Measurements from ENCODE around the gene TEX12. TPM values are rescaled to one million over a fixed set of nuclear protein-coding genes. Genes with fewer than 3 reads are reported as not detected.

Gene TEX12, protein sequence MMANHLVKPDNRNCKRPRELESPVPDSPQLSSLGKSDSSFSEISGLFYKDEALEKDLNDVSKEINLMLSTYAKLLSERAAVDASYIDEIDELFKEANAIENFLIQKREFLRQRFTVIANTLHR
- total RNA-seq = 0.50 and 4.4 TPM in 2 replicates
- polyA plus RNA-seq = not detected in 2 replicates

DNA sequence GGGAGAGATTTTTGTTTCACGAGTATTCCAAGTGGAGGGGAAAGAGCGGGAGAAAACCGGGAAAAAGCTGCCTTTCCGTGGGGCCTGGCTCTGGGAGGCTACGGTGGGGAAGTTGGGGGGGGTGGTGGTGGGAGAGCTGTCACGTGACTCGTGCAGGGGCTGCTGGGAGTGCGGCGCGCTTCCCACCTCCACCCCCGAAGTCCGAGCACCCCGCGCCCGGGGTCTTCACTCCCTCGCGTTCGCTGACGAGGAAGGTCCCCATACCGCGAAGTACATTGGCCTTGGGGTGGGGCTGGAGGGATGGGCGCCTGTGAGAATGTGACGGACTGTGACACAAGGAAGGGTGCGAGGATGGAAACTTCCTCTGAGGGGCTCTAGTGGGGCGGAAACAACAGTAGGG is at the start of gene TEX12:
Gene TEX12 (plus strand): TSS at position 228 of the 400 bp plus-strand sequence. CDS start 1,897 bp downstream, outside the sequence.
- Histone ChIP-seq H3K27me3 (no peaks in the 10 kb centered on the region), H3K4me3 (no peak within 1 kb of the TSS), H3K79me2 (no peaks in the 10 kb centered on the region), H4K20me1 (ENCODE audit: insufficient read depth, poor library complexity, severe bottlenecking) (no peaks in the 10 kb centered on the region), H3K36me3 (replicated peaks; ENCODE audit: insufficient read depth, low read depth) (no peaks in the 10 kb centered on the region), H3K4me2 (peak within 1 kb of the TSS; percentile 23), H3K27ac (peak within 1 kb of the TSS; percentile 75), H3K9me2 (replicated peaks; ENCODE audit: insufficient read depth) (no peaks in the 10 kb centered on the region), H3K9me3 (ENCODE audit: low read depth) (no peaks in the 10 kb centered on the region), H2AFZ (no peak within 1 kb of the TSS), H3K4me1 (ENCODE audit: insufficient read depth) (peaks cover 6% of the 10 kb centered on the region)
- WGBS (ENCODE audit: low lambda C conversion rate, missing lambda C conversion rate) = 97% methylated on average over 9 of the region's 25 CpGs
- TF ChIP-seq, protein P1, sequence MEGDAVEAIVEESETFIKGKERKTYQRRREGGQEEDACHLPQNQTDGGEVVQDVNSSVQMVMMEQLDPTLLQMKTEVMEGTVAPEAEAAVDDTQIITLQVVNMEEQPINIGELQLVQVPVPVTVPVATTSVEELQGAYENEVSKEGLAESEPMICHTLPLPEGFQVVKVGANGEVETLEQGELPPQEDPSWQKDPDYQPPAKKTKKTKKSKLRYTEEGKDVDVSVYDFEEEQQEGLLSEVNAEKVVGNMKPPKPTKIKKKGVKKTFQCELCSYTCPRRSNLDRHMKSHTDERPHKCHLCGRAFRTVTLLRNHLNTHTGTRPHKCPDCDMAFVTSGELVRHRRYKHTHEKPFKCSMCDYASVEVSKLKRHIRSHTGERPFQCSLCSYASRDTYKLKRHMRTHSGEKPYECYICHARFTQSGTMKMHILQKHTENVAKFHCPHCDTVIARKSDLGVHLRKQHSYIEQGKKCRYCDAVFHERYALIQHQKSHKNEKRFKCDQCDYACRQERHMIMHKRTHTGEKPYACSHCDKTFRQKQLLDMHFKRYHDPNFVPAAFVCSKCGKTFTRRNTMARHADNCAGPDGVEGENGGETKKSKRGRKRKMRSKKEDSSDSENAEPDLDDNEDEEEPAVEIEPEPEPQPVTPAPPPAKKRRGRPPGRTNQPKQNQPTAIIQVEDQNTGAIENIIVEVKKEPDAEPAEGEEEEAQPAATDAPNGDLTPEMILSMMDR (IDR thresholded peaks at IDR 0.05; ENCODE audit: poor library complexity) = no peak
- TF ChIP-seq EZH2phosphoT487 (IDR thresholded peaks at IDR 0.05; ENCODE audit: low read depth, severe bottlenecking, unreplicated experiment) (no peak), EZH2 (IDR thresholded peaks at IDR 0.05; ENCODE audit: borderline replicate concordance) (no peak)
- no peak for DNase-seq (ENCODE audit: low spot score)

DNA sequence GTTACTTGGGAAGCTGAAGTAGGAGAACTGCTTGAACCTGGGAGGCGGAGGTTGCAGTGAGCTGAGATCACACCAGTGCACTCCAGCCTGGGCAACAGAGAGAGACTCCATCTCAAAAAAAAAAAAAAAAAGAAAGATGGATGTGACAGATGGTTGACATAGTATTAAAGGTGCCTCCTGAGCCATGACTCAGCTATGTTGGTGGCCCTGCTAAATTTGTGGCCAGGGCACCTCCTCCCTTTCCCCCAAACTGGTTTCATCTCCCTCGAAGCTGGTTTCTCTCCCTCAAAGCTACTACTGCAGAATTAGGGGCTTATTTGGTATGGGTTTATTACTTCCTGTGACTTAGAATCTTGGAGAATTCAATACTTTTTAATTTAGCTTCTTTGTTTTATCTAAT is 49.0 kb upstream of the TEX12 start:
- H3K4me2 ChIP-seq = no peak overlapping the region
- H2AFZ ChIP-seq = no peak overlapping the region
- DNase-seq (ENCODE audit: low spot score) = no peak
- no peaks in the 10 kb centered on the region for H3K9me3 ChIP-seq (ENCODE audit: low read depth)
- no peaks in the 10 kb centered on the region for H3K9me2 ChIP-seq (replicated peaks; ENCODE audit: insufficient read depth)
- no peak overlapping the region for H3K27ac ChIP-seq
- H3K4me3 ChIP-seq = no peak overlapping the region
- TF ChIP-seq EZH2 (IDR thresholded peaks at IDR 0.05; ENCODE audit: borderline replicate concordance) (no peak), EZH2phosphoT487 (IDR thresholded peaks at IDR 0.05; ENCODE audit: low read depth, severe bottlenecking, unreplicated experiment) (no peak)
- TF ChIP-seq, protein P1 (IDR thresholded peaks at IDR 0.05; ENCODE audit: poor library complexity) = no peak
- no peaks in the 10 kb centered on the region for H3K27me3 ChIP-seq
- H3K4me1 ChIP-seq (ENCODE audit: insufficient read depth) = no peaks in the 10 kb centered on the region
- H3K79me2 ChIP-seq = no peaks in the 10 kb centered on the region
- H3K36me3 ChIP-seq (replicated peaks; ENCODE audit: insufficient read depth, low read depth) = no peaks in the 10 kb centered on the region
- H4K20me1 ChIP-seq (ENCODE audit: insufficient read depth, poor library complexity, severe bottlenecking) = no peaks in the 10 kb centered on the region
- WGBS (ENCODE audit: low lambda C conversion rate, missing lambda C conversion rate) = 90% methylated on average over 2 of the region's 2 CpGs

DNA sequence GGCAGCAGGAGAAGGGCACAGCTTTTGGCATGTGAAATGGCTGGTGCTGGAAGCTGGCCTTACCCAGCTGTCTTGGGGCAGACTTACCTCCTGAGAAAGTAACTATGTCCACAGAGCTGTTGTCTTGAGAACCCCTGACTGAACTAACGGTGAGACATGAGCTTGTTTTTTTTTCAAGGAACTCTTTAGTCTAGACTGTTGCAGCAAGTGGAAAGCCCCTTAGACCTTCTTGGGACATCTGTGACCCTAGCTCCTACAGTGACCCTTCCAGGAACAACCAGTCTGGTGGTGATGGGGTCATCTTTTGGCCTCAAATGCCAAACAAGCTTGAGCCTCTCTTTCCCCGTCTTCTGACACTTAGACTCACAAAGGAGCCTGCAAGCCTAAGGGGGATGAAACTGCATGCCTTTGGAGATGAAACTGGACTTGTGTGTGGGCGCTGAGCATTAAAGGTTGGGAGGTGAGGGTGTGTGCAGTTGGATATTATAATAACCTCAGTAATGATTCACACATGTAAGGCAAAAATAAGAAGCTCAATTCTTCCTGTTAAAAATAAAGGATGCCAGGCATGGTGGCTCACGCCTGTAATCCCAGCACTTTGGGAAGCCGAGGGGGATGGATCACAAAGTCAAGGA is 45.1 kb upstream of the TEX12 start:
- H3K27me3 ChIP-seq = no peaks in the 10 kb centered on the region
- no peaks in the 10 kb centered on the region for H3K4me1 ChIP-seq (ENCODE audit: insufficient read depth)
- H3K4me2 ChIP-seq = no peak overlapping the region
- no peaks in the 10 kb centered on the region for H4K20me1 ChIP-seq (ENCODE audit: insufficient read depth, poor library complexity, severe bottlenecking)
- H3K79me2 ChIP-seq = no peaks in the 10 kb centered on the region
- H3K9me2 ChIP-seq (replicated peaks; ENCODE audit: insufficient read depth) = no peaks in the 10 kb centered on the region
- H2AFZ ChIP-seq = no peak overlapping the region
- H3K4me3 ChIP-seq = no peak overlapping the region
- 94% methylated on average over 5 of the region's 5 CpGs for WGBS (ENCODE audit: low lambda C conversion rate, missing lambda C conversion rate)
- TF ChIP-seq EZH2phosphoT487 (IDR thresholded peaks at IDR 0.05; ENCODE audit: low read depth, severe bottlenecking, unreplicated experiment) (no peak), EZH2 (IDR thresholded peaks at IDR 0.05; ENCODE audit: borderline replicate concordance) (no peak)
- TF ChIP-seq, protein P1 (IDR thresholded peaks at IDR 0.05; ENCODE audit: poor library complexity) = no peak
- H3K9me3 ChIP-seq (ENCODE audit: low read depth) = no peaks in the 10 kb centered on the region
- no peak for DNase-seq (ENCODE audit: low spot score)
- H3K27ac ChIP-seq = no peak overlapping the region
- H3K36me3 ChIP-seq (replicated peaks; ENCODE audit: insufficient read depth, low read depth) = no peaks in the 10 kb centered on the region

Measured in hepatocyte (in vitro differentiated cells).